Mesendoderm (in vitro differentiated cells): Measurements from ENCODE around the gene BFSP2.
"Not testable (repeated sequence)": the region's sequence is repeated elsewhere in the genome, so short reads cannot be mapped to it uniquely, and the experiment has no call there.

Source experiments
- DNase-seq: peaks from one replicate; pipeline ENCODE4 v3.0.0; 2013
- H2AK5ac ChIP-seq: 2 replicates; pipeline ENCODE4 v1.6.1; 2013; ENCODE audit warnings: low read length, inconsistent platforms
- H2BK120ac ChIP-seq: 2 replicates; pipeline ENCODE4 v1.6.1; 2013; ENCODE audit warnings: low read depth, mild to moderate bottlenecking, low read length, moderate library complexity, mixed read lengths
- H2BK15ac ChIP-seq: replicated peaks from 2 replicates; pipeline ENCODE4 v1.6.1; 2013; ENCODE audit warnings: low read depth, mild to moderate bottlenecking, moderate library complexity
- H2BK5ac ChIP-seq: 2 replicates; pipeline ENCODE4 v1.6.1; 2013; ENCODE audit warnings: low read length, inconsistent platforms
- H3K18ac ChIP-seq: 2 replicates; pipeline ENCODE4 v1.6.1; 2013; ENCODE audit warnings: mild to moderate bottlenecking, low read length, mixed read lengths
- H3K23ac ChIP-seq: one replicate; pipeline ENCODE4 v1.6.1; 2013; ENCODE audit warnings: low read length
- H3K27ac ChIP-seq: 2 replicates; pipeline ENCODE4 v1.5.1; 2013; ENCODE audit warnings: low read depth, mild to moderate bottlenecking, inconsistent platforms, low read length, moderate library complexity
- H3K27me3 ChIP-seq: 2 replicates; pipeline ENCODE4 v1.6.1; 2013; ENCODE audit warnings: low read length, control low read depth, mild to moderate bottlenecking, inconsistent platforms; ENCODE audit not compliant: insufficient read depth, poor library complexity
- H3K36me3 ChIP-seq: 2 replicates; pipeline ENCODE4 v1.6.1; 2013; ENCODE audit warnings: low read length, inconsistent platforms; ENCODE audit not compliant: control insufficient read depth, insufficient read depth
- H3K4ac ChIP-seq: one replicate; pipeline ENCODE4 v1.6.1; 2013; ENCODE audit warnings: low read depth, mild to moderate bottlenecking, low read length, moderate library complexity
- H3K4me1 ChIP-seq: 2 replicates; pipeline ENCODE4 v1.6.1; 2013; ENCODE audit warnings: low read depth, low read length, inconsistent platforms; ENCODE audit not compliant: control insufficient read depth
- H3K4me2 ChIP-seq: 2 replicates; pipeline ENCODE4 v1.6.1; 2013; ENCODE audit warnings: low read length
- H3K4me3 ChIP-seq: 2 replicates; pipeline ENCODE4 v1.5.1; 2013; ENCODE audit warnings: mild to moderate bottlenecking, low read length
- H3K56ac ChIP-seq: one replicate; pipeline ENCODE4 v1.6.1; 2013; ENCODE audit warnings: low read length
- H3K79me1 ChIP-seq: 2 replicates; pipeline ENCODE4 v1.6.1; 2013; ENCODE audit warnings: low read length, inconsistent platforms
- H3K79me2 ChIP-seq: 2 replicates; pipeline ENCODE4 v1.6.1; 2013; ENCODE audit warnings: mild to moderate bottlenecking, low read length; ENCODE audit not compliant: control insufficient read depth, insufficient read depth
- H3K9ac ChIP-seq: 2 replicates; pipeline ENCODE4 v1.6.1; 2013; ENCODE audit warnings: low read length, inconsistent platforms
- H4K5ac ChIP-seq: one replicate; pipeline ENCODE4 v1.6.1; 2013; ENCODE audit warnings: low read length
- H4K8ac ChIP-seq: one replicate; pipeline ENCODE4 v1.6.1; 2013; ENCODE audit warnings: low read depth, mild to moderate bottlenecking, control low read depth, low read length, moderate library complexity
- WGBS: extraction: QIAGEN DNeasy Blood & Tissue Kit; methylation state at CpG from one replicate; pipeline ENCODE4 v1.1.7; 2013; ENCODE audit warnings: low lambda C conversion rate, missing lambda C conversion rate; ENCODE audit not compliant: insufficient coverage; ENCODE audit errors: extremely low coverage; 5-methylcytosine and 5-hydroxymethylcytosine counted together

Gene BFSP2

DNA sequence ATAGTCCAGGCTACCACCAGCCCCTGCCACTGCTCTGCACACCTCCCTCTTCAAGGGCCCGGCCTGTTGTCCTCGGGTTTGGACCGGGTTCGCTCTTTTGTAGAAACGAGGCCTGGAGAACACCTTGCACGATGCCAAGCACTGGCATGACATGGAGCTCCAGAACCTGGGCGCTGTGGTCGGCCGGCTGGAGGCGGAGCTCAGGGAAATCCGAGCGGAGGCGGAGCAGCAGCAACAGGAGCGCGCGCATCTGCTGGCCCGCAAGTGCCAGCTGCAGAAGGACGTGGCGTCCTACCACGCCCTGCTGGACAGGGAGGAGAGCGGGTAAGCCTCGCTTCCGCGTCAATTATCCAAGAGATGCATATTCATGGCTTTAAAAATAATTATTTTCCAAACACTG, 72.4 kb downstream of the BFSP2 start:
- Histone ChIP-seq H4K8ac (no peak overlapping the region), H3K4me2 (peak overlapping the region; percentile 20), H3K27me3 (no peaks in the 10 kb centered on the region), H3K4me3 (no peak overlapping the region), H3K9ac (no peak overlapping the region), H3K79me1 (no peaks in the 10 kb centered on the region), H3K36me3 (no peaks in the 10 kb centered on the region), H3K4me1 (no peaks in the 10 kb centered on the region), H3K27ac (no peak overlapping the region), H2AK5ac (no peak overlapping the region), H3K4ac (no peak overlapping the region), H3K23ac (no peak overlapping the region), H3K18ac (no peak overlapping the region), H2BK15ac (no peak overlapping the region), H3K56ac (no peak overlapping the region), H3K79me2 (no peaks in the 10 kb centered on the region), H4K5ac (no peak overlapping the region), H2BK5ac (no peak overlapping the region), H2BK120ac (no peak overlapping the region)
- peak; percentile 30 for DNase-seq
- no CpG with 5 or more reads among the region's 24 CpGs for WGBS

DNA sequence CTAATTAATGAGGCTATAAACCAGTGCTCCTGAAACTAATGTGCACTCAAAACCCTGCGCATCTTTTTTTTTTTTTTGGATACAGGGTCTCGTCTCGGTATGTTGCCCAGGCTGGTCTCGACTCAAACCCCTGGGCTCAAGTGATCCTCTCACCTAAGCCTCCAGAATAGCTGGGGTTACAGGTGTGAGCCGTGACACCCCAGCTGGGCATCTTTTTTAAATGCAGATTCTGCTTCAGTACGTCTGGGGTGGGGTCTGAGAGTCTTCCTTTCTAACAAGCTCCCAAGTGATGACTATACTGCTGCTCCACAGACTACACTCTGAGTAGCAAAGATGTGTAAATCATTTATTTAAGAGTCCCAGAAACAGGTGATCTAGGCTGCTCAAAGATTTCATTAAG, 73.0 kb downstream of the BFSP2 start:
- no peak overlapping the region for H2BK15ac ChIP-seq
- H3K4me2 ChIP-seq, result no peak overlapping the region
- H4K5ac ChIP-seq, result no peak overlapping the region
- no peaks in the 10 kb centered on the region for H3K27me3 ChIP-seq
- no peak overlapping the region for H2AK5ac ChIP-seq
- H4K8ac ChIP-seq, result no peak overlapping the region
- no peaks in the 10 kb centered on the region for H3K79me1 ChIP-seq
- H2BK5ac ChIP-seq, result no peak overlapping the region
- H3K56ac ChIP-seq, result no peak overlapping the region
- no peak overlapping the region for H3K18ac ChIP-seq
- no peaks in the 10 kb centered on the region for H3K36me3 ChIP-seq
- H3K27ac ChIP-seq, result no peak overlapping the region
- no peak overlapping the region for H3K4me3 ChIP-seq
- no peak overlapping the region for H3K23ac ChIP-seq
- H2BK120ac ChIP-seq, result no peak overlapping the region
- DNase-seq, result no peak
- H3K9ac ChIP-seq, result no peak overlapping the region
- no CpG with 5 or more reads among the region's 6 CpGs for WGBS
- no peaks in the 10 kb centered on the region for H3K79me2 ChIP-seq
- H3K4me1 ChIP-seq, result no peaks in the 10 kb centered on the region
- H3K4ac ChIP-seq, result no peak overlapping the region

GRCh38 chr3:133473472-133474191, 73.8 kb downstream of the BFSP2 start:
- no CpG with 5 or more reads among the region's 5 CpGs for WGBS
- H2AK5ac ChIP-seq, H4K8ac ChIP-seq: not testable (repeated sequence)

DNA sequence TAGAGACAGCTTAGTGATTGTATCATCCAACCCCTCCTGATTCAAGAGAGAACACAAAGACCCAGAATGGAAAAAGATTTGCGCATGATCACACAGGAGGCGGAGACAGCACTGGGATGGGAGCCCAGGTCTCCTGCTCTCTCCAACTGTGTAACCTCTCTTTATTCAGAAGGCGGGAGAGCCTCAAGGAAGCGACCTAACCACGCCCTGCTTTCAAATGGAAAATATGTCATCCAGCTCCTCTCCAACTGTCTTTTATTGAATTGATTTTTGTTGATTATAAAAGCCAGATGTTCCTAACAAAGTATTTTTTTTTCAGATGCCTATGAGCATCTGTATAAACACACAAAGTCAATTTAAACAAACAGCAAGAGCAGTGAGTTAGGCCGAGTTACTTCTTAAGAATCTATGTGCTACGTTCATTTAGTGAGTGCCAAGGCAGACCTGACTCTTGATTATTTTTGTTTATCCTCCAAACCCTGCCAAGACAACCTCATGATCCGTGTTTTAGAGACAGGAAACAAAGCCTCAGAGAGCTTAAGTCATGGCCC, 74.5 kb downstream of the BFSP2 start:
- Histone ChIP-seq H3K27me3 (no peaks in the 10 kb centered on the region), H3K36me3 (no peaks in the 10 kb centered on the region), H3K4me1 (no peaks in the 10 kb centered on the region), H3K27ac (no peak overlapping the region), H2BK15ac (no peak overlapping the region), H3K4ac (no peak overlapping the region), H3K9ac (no peak overlapping the region), H3K79me2 (no peaks in the 10 kb centered on the region), H3K23ac (no peak overlapping the region), H2AK5ac (no peak overlapping the region), H2BK5ac (no peak overlapping the region), H3K18ac (no peak overlapping the region), H3K79me1 (no peaks in the 10 kb centered on the region), H3K56ac (no peak overlapping the region), H4K8ac (no peak overlapping the region), H3K4me3 (no peak overlapping the region), H3K4me2 (no peak overlapping the region), H4K5ac (no peak overlapping the region), H2BK120ac (no peak overlapping the region)
- no CpG with 5 or more reads among the region's 8 CpGs for WGBS
- DNase-seq, result no peak

More at GRCh38 chr3:133473472-133474191, 73.8 kb downstream of the BFSP2 start:
- H3K23ac ChIP-seq, H3K56ac ChIP-seq, H3K27ac ChIP-seq, H3K4me3 ChIP-seq, H2BK5ac ChIP-seq, H3K4me2 ChIP-seq, H3K4me1 ChIP-seq, DNase-seq, H3K18ac ChIP-seq, H3K9ac ChIP-seq, H3K79me1 ChIP-seq, H2BK15ac ChIP-seq, H3K27me3 ChIP-seq, H3K4ac ChIP-seq, H4K5ac ChIP-seq, H3K36me3 ChIP-seq, H3K79me2 ChIP-seq, H2BK120ac ChIP-seq: not testable (repeated sequence)

- H3K36me3 ChIP-seq, result no peaks in the 10 kb centered on the region
- no peaks in the 10 kb centered on the region for H3K4me1 ChIP-seq
- no peak overlapping the region for H3K4me2 ChIP-seq
- no peak overlapping the region for H3K9ac ChIP-seq
- no peaks in the 10 kb centered on the region for H3K79me2 ChIP-seq
- no peak overlapping the region for H2AK5ac ChIP-seq
- no peak overlapping the region for H2BK5ac ChIP-seq
- no peak overlapping the region for H3K27ac ChIP-seq
- no peak overlapping the region for H3K56ac ChIP-seq
- H4K8ac ChIP-seq, result no peak overlapping the region
- no peak overlapping the region for H3K4ac ChIP-seq
- H2BK15ac ChIP-seq, result no peak overlapping the region
- H3K79me1 ChIP-seq, result no peaks in the 10 kb centered on the region
- H3K27me3 ChIP-seq, result no peaks in the 10 kb centered on the region
- H2BK120ac ChIP-seq, result no peak overlapping the region
- WGBS, result no CpG with 5 or more reads among the region's 4 CpGs
- no peak overlapping the region for H4K5ac ChIP-seq
- no peak for DNase-seq
- no peak overlapping the region for H3K23ac ChIP-seq
- H3K18ac ChIP-seq, result no peak overlapping the region
- no peak overlapping the region for H3K4me3 ChIP-seq
Observed at GRCh38 chr3:133474817-133475216, 75.0 kb downstream of the BFSP2 start.
